ENCODE results near the gene NDUFV2.
"Not testable (repeated sequence)": the region's sequence is repeated elsewhere in the genome, so short reads cannot be mapped to it uniquely, and the experiment has no call there.

Gene NDUFV2

GRCh38 chr18:9090578-9090977 lies 11.9 kb upstream of the NDUFV2 start:
- DNase-seq (ENCODE audit: low read depth, low spot score): no peak

- no peak for DNase-seq (ENCODE audit: low read depth, low spot score)
These were observed 11.4 kb upstream of the NDUFV2 start for GRCh38 chr18:9091066-9091476.

- no peak for DNase-seq (ENCODE audit: low read depth, low spot score)
These were observed 9.8 kb upstream of the NDUFV2 start for GRCh38 chr18:9092665-9093064.

- DNase-seq (ENCODE audit: low read depth, low spot score): not testable (repeated sequence)
These were observed 9.4 kb upstream of the NDUFV2 start for GRCh38 chr18:9093109-9093508.

DNA sequence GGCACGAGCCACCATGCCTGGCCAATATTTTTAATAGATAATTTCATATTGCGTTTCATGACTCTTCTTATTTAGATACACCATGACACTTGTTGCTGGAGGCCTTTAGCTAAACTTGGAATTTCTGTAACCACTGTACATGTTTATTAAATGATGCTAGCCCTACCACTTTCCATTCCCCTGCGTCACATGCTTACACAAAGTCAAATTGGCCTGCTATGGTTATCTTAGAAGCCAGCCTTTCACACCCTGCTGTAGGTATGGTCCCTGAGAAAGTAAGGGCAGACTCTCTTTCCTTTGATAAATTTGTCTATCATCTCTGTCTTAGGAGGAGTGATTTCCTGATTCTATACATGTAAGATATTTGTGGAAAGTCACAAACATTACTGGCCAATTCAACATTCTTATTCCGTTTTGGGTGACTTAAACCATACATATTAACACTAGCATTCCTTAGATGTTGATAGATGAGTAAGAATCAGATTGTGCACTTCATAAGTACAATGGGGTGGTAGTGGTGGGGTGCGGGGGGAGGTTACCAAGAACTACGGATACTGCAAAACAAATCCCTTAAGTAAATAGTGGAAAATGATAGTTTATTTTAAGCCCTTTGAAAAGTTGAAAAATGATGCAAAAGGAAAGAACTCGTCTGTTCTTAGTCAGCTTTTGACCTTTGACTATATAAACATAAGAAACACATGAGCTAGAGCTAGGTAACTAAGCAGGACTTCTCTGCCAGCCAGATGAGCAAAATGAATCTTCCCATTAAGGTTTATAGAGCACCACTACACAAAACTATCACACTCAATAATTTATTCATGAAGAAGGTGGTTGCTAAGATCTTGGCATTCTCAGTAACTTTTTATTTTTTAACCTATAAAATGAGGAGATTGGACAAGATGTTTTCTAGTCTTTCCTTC lies 7.9 kb upstream of the NDUFV2 start:
- no peak for DNase-seq (ENCODE audit: low read depth, low spot score)

GRCh38 chr18:9095297-9096006 lies 7.0 kb upstream of the NDUFV2 start:
- no peak for DNase-seq (ENCODE audit: low read depth, low spot score)

DNA sequence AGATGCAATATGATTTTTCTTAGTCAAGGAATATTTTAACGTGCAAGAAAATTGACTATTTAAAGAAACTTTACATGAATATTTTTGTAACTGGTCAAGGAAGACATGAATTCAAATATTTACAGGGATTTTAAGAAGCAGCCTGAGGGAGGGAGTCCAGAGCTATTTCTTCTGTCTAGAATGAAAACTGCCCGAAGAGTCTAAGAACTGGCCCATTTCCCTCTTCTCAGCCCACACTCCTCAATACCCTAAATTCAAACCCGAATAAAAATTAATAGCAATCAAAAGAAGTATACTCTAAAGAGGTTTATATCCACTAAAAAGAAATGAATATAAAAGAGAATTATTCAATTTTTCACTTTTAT lies 6.5 kb upstream of the NDUFV2 start:
- no peak for DNase-seq (ENCODE audit: low read depth, low spot score)

DNA sequence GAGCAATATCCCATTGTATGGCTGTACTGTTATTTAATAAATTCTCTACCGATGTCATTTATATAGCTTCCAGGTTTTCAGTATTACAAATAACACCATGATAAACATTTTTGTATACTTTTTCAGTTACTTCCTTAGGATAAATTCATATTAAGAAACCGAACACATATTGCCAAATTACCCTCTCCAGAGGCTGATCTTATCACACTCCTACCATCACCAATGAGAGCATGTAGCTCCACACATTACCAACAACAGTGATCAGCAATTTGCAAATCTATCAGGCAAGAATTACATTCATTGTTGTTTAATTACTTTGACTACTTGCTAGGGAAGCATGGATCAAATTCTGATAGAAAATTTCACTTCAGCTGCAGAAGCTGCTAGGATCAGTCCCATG lies 5.8 kb upstream of the NDUFV2 start:
- no peak for DNase-seq (ENCODE audit: low read depth, low spot score)

- no peak for DNase-seq (ENCODE audit: low read depth, low spot score)
These were observed 5.2 kb upstream of the NDUFV2 start for GRCh38 chr18:9097349-9097748.

DNA sequence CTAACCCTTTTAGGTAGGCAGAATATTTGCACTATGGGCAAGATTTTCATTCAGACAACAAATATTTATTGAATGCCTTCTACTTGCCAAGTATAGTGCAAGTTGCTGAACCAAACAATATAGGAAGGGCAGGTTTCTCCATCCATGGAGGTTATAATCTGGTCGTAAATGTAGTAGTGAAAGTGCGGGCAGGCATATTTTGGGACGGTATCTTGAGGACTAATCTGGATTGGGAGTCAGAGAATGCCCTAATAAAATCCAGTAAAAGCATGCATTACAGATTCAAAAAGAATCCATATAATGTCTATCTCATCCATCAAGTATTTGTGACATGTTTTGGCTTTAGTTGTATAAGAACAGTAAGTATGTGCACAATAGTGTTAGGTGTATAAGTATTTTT lies 1.7 kb upstream of the NDUFV2 start:
- DNase-seq (ENCODE audit: low read depth, low spot score): no peak

- no peak for DNase-seq (ENCODE audit: low read depth, low spot score)
These were observed 580 bp upstream of the NDUFV2 start for GRCh38 chr18:9101730-9102507.

- no peak for DNase-seq (ENCODE audit: low read depth, low spot score)
These were observed 926 bp downstream of the NDUFV2 start for GRCh38 chr18:9103376-9103873.

GRCh38 chr18:9104244-9104901 lies 1.9 kb downstream of the NDUFV2 start:
- DNase-seq (ENCODE audit: low read depth, low spot score): no peak

DNA sequence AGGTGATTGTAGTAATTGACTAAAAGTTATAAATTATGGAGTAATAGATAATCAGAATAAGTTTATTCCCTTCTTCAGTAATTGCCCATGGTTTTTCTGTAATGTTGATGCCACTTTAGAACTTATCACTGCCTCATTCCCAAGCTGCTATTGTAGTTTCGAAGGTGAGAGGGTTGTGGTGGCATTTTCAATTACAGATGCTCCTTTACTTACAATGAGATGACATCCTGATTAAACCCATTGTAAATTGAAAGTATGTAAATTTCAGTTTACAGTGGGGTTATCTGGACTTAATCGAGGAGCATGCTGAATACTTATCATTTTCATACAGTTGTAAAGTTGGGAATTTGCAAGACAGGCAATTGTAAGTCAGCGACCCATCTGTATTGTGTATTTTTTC lies 2.9 kb downstream of the NDUFV2 start:
- DNase-seq (ENCODE audit: low read depth, low spot score): no peak

DNA sequence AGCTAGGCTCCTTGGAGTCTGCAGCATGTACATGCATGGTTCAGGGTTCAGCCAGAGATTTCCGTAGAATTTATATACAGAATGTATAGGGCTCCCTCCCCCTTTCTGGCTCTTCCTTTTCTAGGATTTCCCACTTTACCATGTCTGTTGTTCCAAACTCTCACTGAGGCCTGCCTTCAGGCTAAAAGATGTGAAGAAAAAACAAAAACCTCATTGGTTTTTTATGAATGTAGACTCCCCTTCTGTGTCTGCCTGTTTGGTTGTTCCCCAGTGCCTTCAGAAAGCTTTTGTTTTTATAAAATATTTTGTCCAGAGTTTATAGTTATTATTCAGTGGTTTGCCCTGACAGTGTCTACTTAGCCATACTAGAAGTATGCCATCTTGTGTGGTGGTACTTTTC lies 3.6 kb downstream of the NDUFV2 start:
- DNase-seq (ENCODE audit: low read depth, low spot score): no peak

DNA sequence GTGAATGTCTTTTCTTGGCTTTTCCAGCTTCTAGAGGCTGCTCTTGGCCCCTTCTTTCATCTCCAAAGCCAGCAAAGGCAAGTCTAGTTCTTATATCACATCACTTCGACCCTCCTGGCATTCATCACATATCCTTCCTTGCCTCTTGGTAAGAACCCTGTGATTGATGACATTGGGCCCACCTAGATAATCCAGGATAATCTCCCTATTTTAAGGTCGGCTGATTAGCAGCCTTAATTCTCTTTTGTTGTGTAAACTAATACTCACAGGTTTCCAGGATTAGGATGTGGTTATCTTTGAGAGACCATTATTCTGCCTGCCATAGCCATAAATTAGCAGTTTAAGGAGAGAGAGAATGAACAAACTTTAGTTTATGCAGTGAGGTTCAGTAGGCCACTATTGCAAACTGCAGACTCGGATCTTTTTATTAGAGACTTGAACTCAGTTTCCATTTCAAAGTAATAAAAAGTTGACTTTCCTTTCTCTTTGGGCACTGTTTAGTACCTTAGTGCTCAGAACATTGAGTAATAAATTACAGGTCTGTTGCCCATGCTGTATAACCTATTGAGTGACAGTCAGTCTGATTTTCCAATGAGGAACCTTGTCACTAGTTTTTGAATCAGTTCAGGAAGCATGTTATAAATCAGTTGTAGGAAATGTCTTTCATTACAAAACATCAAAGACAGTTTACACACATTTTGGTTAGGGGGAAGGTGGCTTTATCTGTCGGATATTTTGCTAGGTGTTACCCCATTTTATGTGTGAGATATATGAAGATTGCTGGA lies 4.5 kb downstream of the NDUFV2 start:
- no peak for DNase-seq (ENCODE audit: low read depth, low spot score)

- DNase-seq (ENCODE audit: low read depth, low spot score): no peak
These were observed 6.4 kb downstream of the NDUFV2 start for GRCh38 chr18:9108911-9109310.

GRCh38 chr18:9109523-9109922 lies 7.0 kb downstream of the NDUFV2 start:
- DNase-seq (ENCODE audit: low read depth, low spot score): no peak

- no peak for DNase-seq (ENCODE audit: low read depth, low spot score)
These were observed 11.1 kb downstream of the NDUFV2 start for GRCh38 chr18:9113468-9114149.

DNA sequence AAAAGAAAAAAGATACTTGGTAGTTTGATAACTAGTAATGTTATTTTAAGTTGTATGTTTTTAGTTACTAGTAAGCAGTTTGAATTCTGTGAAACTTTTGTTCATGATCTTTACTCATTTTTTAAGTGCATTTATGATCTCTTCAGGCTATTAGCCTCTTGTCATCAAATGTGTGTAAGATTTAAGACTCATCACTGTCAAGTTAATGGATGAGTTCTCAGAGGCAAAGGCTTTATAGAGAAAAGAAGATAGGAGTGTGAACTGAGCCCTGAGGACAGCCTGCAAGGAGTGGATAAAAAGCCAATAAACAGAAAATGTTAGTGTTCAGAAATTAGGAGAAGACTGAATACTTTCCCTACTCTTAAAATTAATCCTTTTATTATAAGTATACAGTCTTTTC lies 13.5 kb downstream of the NDUFV2 start:
- no peak for DNase-seq (ENCODE audit: low read depth, low spot score)
